HG03039 (cell line): ENCODE results near the gene KCNJ18.
"Not testable (repeated sequence)": the region's sequence is repeated elsewhere in the genome, so short reads cannot be mapped to it uniquely, and the experiment has no call there.

Source experiments
- ATAC-seq: cut with Tn5 transposase; IDR thresholded peaks from one replicate; pipeline ENCODE4 v1.9.1; 2021; ENCODE audit warnings: mild to moderate bottlenecking, moderate library complexity; ENCODE audit not compliant: unreplicated experiment

Gene KCNJ18

GRCh38 chr17:21720566-21720965 is 28.2 kb downstream of the KCNJ18 start:
- ATAC-seq, result not testable (repeated sequence)

GRCh38 chr17:21722268-21722667 is 29.9 kb downstream of the KCNJ18 start:
- ATAC-seq, result not testable (repeated sequence)

- not testable (repeated sequence) for ATAC-seq
These were observed 32.1 kb downstream of the KCNJ18 start for GRCh38 chr17:21724216-21725006.

- not testable (repeated sequence) for ATAC-seq
These were observed 38.8 kb downstream of the KCNJ18 start for GRCh38 chr17:21731076-21731475.

GRCh38 chr17:21733931-21734330 is 41.6 kb downstream of the KCNJ18 start:
- not testable (repeated sequence) for ATAC-seq

GRCh38 chr17:21735814-21736213 is 43.5 kb downstream of the KCNJ18 start:
- ATAC-seq, result not testable (repeated sequence)

- not testable (repeated sequence) for ATAC-seq
These were observed 44.8 kb downstream of the KCNJ18 start for GRCh38 chr17:21737015-21737580.

GRCh38 chr17:21738241-21738640 is 45.9 kb downstream of the KCNJ18 start:
- not testable (repeated sequence) for ATAC-seq

GRCh38 chr17:21738877-21739474 is 46.7 kb downstream of the KCNJ18 start:
- ATAC-seq, result not testable (repeated sequence)

GRCh38 chr17:21739485-21739884 is 47.2 kb downstream of the KCNJ18 start:
- ATAC-seq, result not testable (repeated sequence)

- not testable (repeated sequence) for ATAC-seq
These were observed 48.5 kb downstream of the KCNJ18 start for GRCh38 chr17:21740836-21741235.

- ATAC-seq, result not testable (repeated sequence)
These were observed 49.2 kb downstream of the KCNJ18 start for GRCh38 chr17:21741520-21741919.

- ATAC-seq, result no peak
These were observed 50.0 kb downstream of the KCNJ18 start for GRCh38 chr17:21742326-21742725.

GRCh38 chr17:21744151-21744550 is 51.8 kb downstream of the KCNJ18 start:
- ATAC-seq, result not testable (repeated sequence)

- ATAC-seq, result not testable (repeated sequence)
These were observed 52.3 kb downstream of the KCNJ18 start for GRCh38 chr17:21744621-21745020.

GRCh38 chr17:21745385-21746054 is 53.2 kb downstream of the KCNJ18 start:
- ATAC-seq, result not testable (repeated sequence)

- ATAC-seq, result not testable (repeated sequence)
These were observed 54.1 kb downstream of the KCNJ18 start for GRCh38 chr17:21746415-21746814.

- not testable (repeated sequence) for ATAC-seq
These were observed 55.0 kb downstream of the KCNJ18 start for GRCh38 chr17:21747195-21747915.

GRCh38 chr17:21748686-21749085 is 56.4 kb downstream of the KCNJ18 start:
- ATAC-seq, result not testable (repeated sequence)

- ATAC-seq, result not testable (repeated sequence)
These were observed 57.6 kb downstream of the KCNJ18 start for GRCh38 chr17:21749696-21750531.
